PC-3 (cell line): ENCODE measurements around the gene STPG4. TPM values are rescaled to one million over a fixed set of nuclear protein-coding genes. Genes with fewer than 3 reads are reported as not detected.

ENCODE experiments used
- ATAC-seq: fragments of 200-7000 bp; cut with Tn5 transposase; 2 replicates; pipeline ENCODE4 v1.9.1; 2020; ENCODE audit warnings: mild to moderate bottlenecking, moderate library complexity
- BruUV-seq: library from RNA; stranded (reverse); fragments of 400-500 nt; replicated peaks from 2 replicates; lab custom pipeline; 2021; lab: Mats Ljungman, UMichigan
- CTCF ChIA-PET: fragments of 300-600 bp; sonication (Branson Sonifier 250); formaldehyde crosslinking; loops from one replicate; lab custom pipeline; 2022; ENCODE audit warnings: antibody characterized with exemption; lab: Charles Lee
- POLR2A ChIA-PET: fragments of 300-600 bp; sonication (Branson Sonifier 250); formaldehyde crosslinking; loops from one replicate; lab custom pipeline; 2022; ENCODE audit warnings: antibody characterized with exemption; ENCODE audit not compliant: unreplicated experiment; lab: Charles Lee
- DNase-seq: peaks from one replicate; pipeline ENCODE4 v3.0.0-alpha.2; 2015
- H2AFZ ChIP-seq: fragments of 300-600 bp; sonication (generic); 2 replicates; pipeline ENCODE4 v1.6.0; 2016; ENCODE audit warnings: antibody characterized with exemption, low read length
- H3F3A ChIP-seq: fragments of 300-600 bp; sonication (generic); one replicate; pipeline ENCODE4 v1.6.0; 2017; ENCODE audit warnings: antibody characterized with exemption, low read length, control low read depth, mild to moderate bottlenecking; ENCODE audit not compliant: unreplicated experiment
- H3K27ac ChIP-seq: fragments of 300-600 bp; sonication (generic); 2 replicates; pipeline ENCODE4 v1.5.1; 2016; ENCODE audit warnings: mild to moderate bottlenecking, low read length
- H3K27me3 ChIP-seq: fragments of 300-600 bp; sonication (generic); 2 replicates; pipeline ENCODE4 v1.6.1; 2016; ENCODE audit warnings: low read length, mixed read lengths
- H3K36me3 ChIP-seq: fragments of 300-600 bp; sonication (generic); 2 replicates; pipeline ENCODE4 v1.6.1; 2016; ENCODE audit warnings: low read depth, mixed run types, low read length, mixed read lengths
- H3K4me1 ChIP-seq: fragments of 300-600 bp; sonication (generic); 2 replicates; pipeline ENCODE4 v1.5.1; 2016; ENCODE audit warnings: low read length; ENCODE audit not compliant: insufficient read depth
- H3K4me2 ChIP-seq: fragments of 300-600 bp; sonication (generic); 2 replicates; pipeline ENCODE4 v1.6.0; 2016; ENCODE audit warnings: low read length
- H3K4me3 ChIP-seq: fragments of 300-600 bp; sonication (generic); 2 replicates; pipeline ENCODE4 v1.5.1; 2016; ENCODE audit warnings: mild to moderate bottlenecking, low read length, mixed read lengths
- H3K79me2 ChIP-seq: fragments of 300-600 bp; sonication (generic); 2 replicates; pipeline ENCODE4 v1.6.1; 2017; ENCODE audit warnings: low read length, mixed read lengths
- H3K9ac ChIP-seq: fragments of 300-600 bp; sonication (generic); 2 replicates; pipeline ENCODE4 v1.6.0; 2016; ENCODE audit warnings: mild to moderate bottlenecking, low read length
- H3K9me2 ChIP-seq: fragments of 300-600 bp; sonication (generic); replicated peaks from 2 replicates; pipeline ENCODE4 v1.6.1; 2016; ENCODE audit warnings: mixed run types, low read length, mixed read lengths
- H3K9me3 ChIP-seq: fragments of 300-600 bp; sonication (generic); 2 replicates; pipeline ENCODE4 v1.6.1; 2016; ENCODE audit warnings: low read length, mixed read lengths
- H4K20me1 ChIP-seq: fragments of 300-600 bp; sonication (generic); 2 replicates; pipeline ENCODE4 v1.6.1; 2016; ENCODE audit warnings: low read length, mixed read lengths
- EZH2 ChIP-seq: fragments of 300-600 bp; sonication (generic); IDR thresholded peaks from one replicate; pipeline ENCODE4 v1.6.1; 2017; ENCODE audit warnings: antibody characterized with exemption, mild to moderate bottlenecking, low read length; ENCODE audit not compliant: unreplicated experiment
- EZH2phosphoT487 ChIP-seq: fragments of 300-600 bp; sonication (generic); IDR thresholded peaks from 2 replicates; pipeline ENCODE4 v1.6.1; 2018; ENCODE audit warnings: mild to moderate bottlenecking, antibody characterized with exemption, low read length, borderline replicate concordance
- intact Hi-C: fragments of 100-400 bp; cut with micrococcal nuclease; formaldehyde crosslinking; loops from 2 replicates; pipeline ENCODE4 v1.9.0; 2023
- total RNA-seq: library from RNA; depleted of rRNA; stranded (reverse); fragments of >200 nt; gene quantifications from 2 replicates; pipeline ENCODE4 v1.2.3, GENCODE V29; 2014
- TF ChIP-seq, protein P1 (sequence below): fragments of 300-600 bp; sonication (generic); conservative IDR thresholded peaks from 2 replicates; pipeline ENCODE4 v1.5.1; 2017; ENCODE audit warnings: antibody characterized with exemption, low read depth, mild to moderate bottlenecking, low read length

Gene STPG4
- total RNA-seq, 1 experiment from 2014 or later, result 2.4 TPM

DNA sequence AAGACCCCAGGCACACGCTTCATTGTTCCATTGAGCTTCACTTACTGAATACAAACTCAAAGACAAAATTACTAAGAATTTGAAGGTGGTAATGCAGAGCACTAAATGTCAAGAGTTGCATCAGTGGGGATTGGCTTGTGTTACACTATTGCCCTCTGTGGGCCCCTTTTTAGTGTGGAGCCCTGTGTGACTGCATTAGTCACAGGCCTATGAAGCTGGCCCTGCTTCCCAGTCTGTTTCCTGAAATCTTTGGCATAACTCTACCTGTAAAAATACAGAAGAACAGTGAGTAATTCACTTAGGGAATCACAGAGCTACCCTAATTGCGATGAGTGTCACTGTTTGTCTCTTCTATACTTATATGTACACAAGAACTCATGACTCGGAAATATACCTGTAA, 40.0 kb upstream of the STPG4 start:
- no peaks in the 10 kb centered on the region for H3K9me3 ChIP-seq
- DNase-seq, result peak; percentile 93
- peaks cover 11% of the 10 kb centered on the region; the same call in 1 of the 2 replicates for H3K79me2 ChIP-seq
- POLR2A ChIA-PET, result interaction anchor here (0.6 to 1.3 kb wide), 4 partner anchors 23 to 598 kb away, joined by 4 to 40 read pairs (median 12); no protein-coding TSS in a partner anchor
- no peaks in the 10 kb centered on the region for H3K9me2 ChIP-seq
- no peak overlapping the region for H2AFZ ChIP-seq
- intact Hi-C loops, result loop anchor here (1.0 to 5.0 kb wide), 3 partner anchors 74 to 179 kb away; no protein-coding TSS in a partner anchor
- no TSS peak for BruUV-seq
- no peaks in the 10 kb centered on the region for H3K36me3 ChIP-seq
- peak overlapping the region; percentile 55 for H3K4me2 ChIP-seq
- peak; percentile 54 for ATAC-seq
- H3F3A ChIP-seq, result peaks cover 16% of the 10 kb centered on the region
- no peaks in the 10 kb centered on the region for H4K20me1 ChIP-seq
- H3K27ac ChIP-seq, result peak overlapping the region; percentile 61
- no peaks in the 10 kb centered on the region for H3K27me3 ChIP-seq
- no peak overlapping the region for H3K9ac ChIP-seq
- H3K4me3 ChIP-seq, result no peak overlapping the region
- CTCF ChIA-PET, result interaction anchor here (0.6 to 1.2 kb wide), 8 partner anchors 17 to 273 kb away, joined by 3 to 13 read pairs (median 3); no protein-coding TSS in a partner anchor
- TF ChIP-seq, protein P1, sequence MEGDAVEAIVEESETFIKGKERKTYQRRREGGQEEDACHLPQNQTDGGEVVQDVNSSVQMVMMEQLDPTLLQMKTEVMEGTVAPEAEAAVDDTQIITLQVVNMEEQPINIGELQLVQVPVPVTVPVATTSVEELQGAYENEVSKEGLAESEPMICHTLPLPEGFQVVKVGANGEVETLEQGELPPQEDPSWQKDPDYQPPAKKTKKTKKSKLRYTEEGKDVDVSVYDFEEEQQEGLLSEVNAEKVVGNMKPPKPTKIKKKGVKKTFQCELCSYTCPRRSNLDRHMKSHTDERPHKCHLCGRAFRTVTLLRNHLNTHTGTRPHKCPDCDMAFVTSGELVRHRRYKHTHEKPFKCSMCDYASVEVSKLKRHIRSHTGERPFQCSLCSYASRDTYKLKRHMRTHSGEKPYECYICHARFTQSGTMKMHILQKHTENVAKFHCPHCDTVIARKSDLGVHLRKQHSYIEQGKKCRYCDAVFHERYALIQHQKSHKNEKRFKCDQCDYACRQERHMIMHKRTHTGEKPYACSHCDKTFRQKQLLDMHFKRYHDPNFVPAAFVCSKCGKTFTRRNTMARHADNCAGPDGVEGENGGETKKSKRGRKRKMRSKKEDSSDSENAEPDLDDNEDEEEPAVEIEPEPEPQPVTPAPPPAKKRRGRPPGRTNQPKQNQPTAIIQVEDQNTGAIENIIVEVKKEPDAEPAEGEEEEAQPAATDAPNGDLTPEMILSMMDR, result peak; percentile 51
- TF ChIP-seq EZH2, result no peak
- H3K4me1 ChIP-seq, result peaks cover 91% of the 10 kb centered on the region

DNA sequence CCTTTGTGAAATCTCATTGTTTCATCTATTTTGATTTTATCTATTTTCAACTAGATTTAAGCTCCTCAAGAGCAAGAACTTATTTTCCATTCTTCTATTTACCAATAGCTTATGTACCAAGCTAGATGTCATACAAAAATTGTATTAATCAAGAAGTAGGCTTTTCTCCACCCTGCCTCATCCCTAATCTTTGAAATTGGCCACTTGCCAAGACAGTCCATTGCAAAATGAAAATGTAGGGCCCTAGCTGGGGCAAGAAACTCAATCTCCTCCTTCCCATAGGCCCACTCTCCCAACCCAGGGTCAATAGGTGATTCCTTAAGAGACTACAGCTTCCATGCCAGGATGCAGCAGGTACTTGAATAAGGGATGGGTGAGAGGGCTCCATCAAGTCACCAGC, 39.3 kb upstream of the STPG4 start:
- Histone ChIP-seq H3K9ac (no peak overlapping the region), H3K9me2 (no peaks in the 10 kb centered on the region), H3K4me2 (peak overlapping the region; percentile 80), H3K79me2 (peaks cover 11% of the 10 kb centered on the region; the same call in 1 of the 2 replicates), H4K20me1 (no peaks in the 10 kb centered on the region), H3K4me1 (peaks cover 93% of the 10 kb centered on the region), H2AFZ (no peak overlapping the region), H3F3A (peaks cover 21% of the 10 kb centered on the region), H3K9me3 (no peaks in the 10 kb centered on the region), H3K27me3 (no peaks in the 10 kb centered on the region), H3K4me3 (no peak overlapping the region), H3K27ac (peak overlapping the region; percentile 61), H3K36me3 (no peaks in the 10 kb centered on the region)
- ATAC-seq (no peak), DNase-seq (no peak)
- CTCF ChIA-PET, result interaction anchor here (0.7 to 1.2 kb wide), 3 partner anchors 36 to 209 kb away, joined by 3 to 6 read pairs (median 5); no protein-coding TSS in a partner anchor
- intact Hi-C loops, result no loop called here
- BruUV-seq, result no TSS peak
- POLR2A ChIA-PET, result interaction anchor here (1.3 kb wide), 1 partner anchor 22 kb away, joined by 21 read pairs; no protein-coding TSS in a partner anchor
- TF ChIP-seq EZH2 (no peak), EZH2phosphoT487 (no peak)
- TF ChIP-seq, protein P1, result no peak

DNA sequence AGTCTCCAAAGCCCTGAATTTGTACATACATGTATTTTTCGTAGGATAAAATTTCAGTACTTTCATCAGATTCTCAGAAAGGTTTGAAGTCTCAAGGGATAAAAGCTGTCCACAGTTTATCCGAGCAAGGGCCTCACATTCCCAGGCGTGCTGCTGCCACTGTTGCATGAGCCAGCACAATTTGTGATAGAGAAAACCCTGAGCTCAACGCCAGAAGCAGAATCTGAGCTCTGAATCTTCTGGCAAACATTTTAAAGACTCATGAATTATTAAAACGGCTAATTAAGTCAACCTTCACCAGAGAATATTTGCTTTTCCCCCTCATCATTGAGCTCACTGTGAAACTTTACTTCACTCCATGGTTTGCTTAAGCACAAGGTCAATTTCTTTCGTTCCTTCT, 38.5 kb upstream of the STPG4 start:
- intact Hi-C loops, result no loop called here
- no peak for ATAC-seq
- POLR2A ChIA-PET, result no interaction called here

More for the DNA sequence above, 38.5 kb upstream of the STPG4 start:
- H3K4me3 ChIP-seq, result peak overlapping the region; percentile 12; the same call in 1 of the 2 replicates
- H3K79me2 ChIP-seq, result peaks cover 11% of the 10 kb centered on the region; the same call in 1 of the 2 replicates
- no peaks in the 10 kb centered on the region for H3K27me3 ChIP-seq
- H4K20me1 ChIP-seq, result no peaks in the 10 kb centered on the region
- H3K36me3 ChIP-seq, result no peaks in the 10 kb centered on the region
- TF ChIP-seq EZH2phosphoT487 (no peak), EZH2 (no peak)
- H3K4me1 ChIP-seq, result peaks cover 90% of the 10 kb centered on the region
- peaks cover 21% of the 10 kb centered on the region for H3F3A ChIP-seq
- BruUV-seq, result TSS peak; percentile 64
- H2AFZ ChIP-seq, result no peak overlapping the region
- no peak overlapping the region for H3K9ac ChIP-seq
- H3K4me2 ChIP-seq, result peak overlapping the region; percentile 80
- H3K27ac ChIP-seq, result peak overlapping the region; percentile 83
- H3K9me2 ChIP-seq, result no peaks in the 10 kb centered on the region
- no peaks in the 10 kb centered on the region for H3K9me3 ChIP-seq
- CTCF ChIA-PET, result no interaction called here
- no peak for DNase-seq
